Activated CD8-positive, alpha-beta T cell treated with anti-CD3 and anti-CD28 coated beads, Interleukin-2, amount 10 ng/mL, durations not matched to agents 7 days and 5 days (primary cell): ENCODE measurements around the gene CNGA3. TPM values are rescaled to one million over a fixed set of nuclear protein-coding genes. Genes with fewer than 3 reads are reported as not detected.
A peak's percentile ranks its signal among the peaks of the same experiment; 100 is the strongest.

ENCODE experiments used
- ATAC-seq: fragments of 150-1000 bp; cut with Tn5 transposase; one replicate; pipeline ENCODE4 v1.10.0; 2021; ENCODE audit warnings: moderate library complexity
- CTCF ChIA-PET: fragments of 350-600 bp; sonication (Branson Sonifier 250); formaldehyde crosslinking; loops from one replicate; lab custom pipeline; 2021; ENCODE audit warnings: antibody characterized with exemption; lab: Charles Lee
- POLR2A ChIA-PET: fragments of 350-600 bp; sonication (Branson Sonifier 250); formaldehyde crosslinking; loops from one replicate; lab custom pipeline; 2021; ENCODE audit warnings: antibody characterized with exemption; lab: Charles Lee
- DNase-seq: peaks from one replicate; pipeline ENCODE4 v3.0.0-alpha.2; 2020
- H3K27ac Mint-ChIP-seq: one replicate; pipeline ENCODE4 v1.8.0; 2021; ENCODE audit warnings: mild to moderate bottlenecking, mixed read lengths
- H3K27me3 Mint-ChIP-seq: one replicate; pipeline ENCODE4 v1.8.0; 2021; ENCODE audit warnings: low read depth, mixed read lengths
- H3K36me3 Mint-ChIP-seq: one replicate; pipeline ENCODE4 v1.8.0; 2021; ENCODE audit warnings: low read depth, mixed read lengths
- H3K4me1 Mint-ChIP-seq: one replicate; pipeline ENCODE4 v1.8.0; 2021; ENCODE audit warnings: low read depth, mixed read lengths
- H3K4me3 Mint-ChIP-seq: one replicate; pipeline ENCODE4 v1.8.0; 2021; ENCODE audit warnings: mild to moderate bottlenecking, mixed read lengths
- H3K9me3 Mint-ChIP-seq: one replicate; pipeline ENCODE4 v1.8.0; 2022; ENCODE audit warnings: mixed read lengths; ENCODE audit not compliant: insufficient read depth
- total RNA-seq, 2 experiments: library from RNA; stranded (reverse); gene quantifications; one replicate each; pipeline ENCODE4 v1.2.3, GENCODE V29; 2021

Gene CNGA3
- total RNA-seq, 2 experiments from 2014 or later = not detected

GRCh38 chr2:98391581-98392270 is 45.5 kb downstream of the CNGA3 start:
- ChIA-PET CTCF (interaction anchor here (1.5 kb wide), 1 partner anchor 21 kb away, joined by 5 read pairs; no protein-coding TSS in a partner anchor), POLR2A (no interaction called here)
- Mint-ChIP-seq H3K27ac (no peak overlapping the region), H3K4me1 (no peaks in the 10 kb centered on the region), H3K4me3 (no peak overlapping the region), H3K9me3 (no peaks in the 10 kb centered on the region), H3K27me3 (peaks cover 8% of the 10 kb centered on the region), H3K36me3 (no peaks in the 10 kb centered on the region)
- DNase-seq (no peak), ATAC-seq (no peak)

- no peak overlapping the region for H3K27ac Mint-ChIP-seq
- no peaks in the 10 kb centered on the region for H3K4me1 Mint-ChIP-seq
- no peak overlapping the region for H3K4me3 Mint-ChIP-seq
- no peaks in the 10 kb centered on the region for H3K36me3 Mint-ChIP-seq
- ChIA-PET CTCF (no interaction called here), POLR2A (no interaction called here)
- DNase-seq = no peak
- no peaks in the 10 kb centered on the region for H3K9me3 Mint-ChIP-seq
- ATAC-seq = no peak
- H3K27me3 Mint-ChIP-seq = peaks cover 12% of the 10 kb centered on the region
These were observed 47.1 kb downstream of the CNGA3 start for GRCh38 chr2:98393354-98393753.

- POLR2A ChIA-PET = no interaction called here
- Mint-ChIP-seq H3K9me3 (no peaks in the 10 kb centered on the region), H3K36me3 (no peaks in the 10 kb centered on the region), H3K27me3 (peaks cover 22% of the 10 kb centered on the region), H3K4me1 (no peaks in the 10 kb centered on the region), H3K4me3 (no peak overlapping the region), H3K27ac (no peak overlapping the region)
- CTCF ChIA-PET = no interaction called here
- no peak for ATAC-seq
- DNase-seq = no peak
These were observed 48.4 kb downstream of the CNGA3 start for GRCh38 chr2:98394595-98395153.

- H3K27ac Mint-ChIP-seq = no peak overlapping the region
- H3K27me3 Mint-ChIP-seq = peaks cover 30% of the 10 kb centered on the region
- ATAC-seq (no peak), DNase-seq (no peak)
- H3K4me3 Mint-ChIP-seq = no peak overlapping the region
- H3K4me1 Mint-ChIP-seq = no peaks in the 10 kb centered on the region
- H3K9me3 Mint-ChIP-seq = no peaks in the 10 kb centered on the region
- CTCF ChIA-PET = no interaction called here
- no peaks in the 10 kb centered on the region for H3K36me3 Mint-ChIP-seq
- POLR2A ChIA-PET = no interaction called here
These were observed 49.7 kb downstream of the CNGA3 start for GRCh38 chr2:98395977-98396376.

GRCh38 chr2:98396745-98397355 is 50.6 kb downstream of the CNGA3 start:
- Mint-ChIP-seq H3K27ac (no peak overlapping the region), H3K36me3 (no peaks in the 10 kb centered on the region), H3K9me3 (no peaks in the 10 kb centered on the region), H3K27me3 (peaks cover 38% of the 10 kb centered on the region), H3K4me1 (peaks cover 4% of the 10 kb centered on the region), H3K4me3 (no peak overlapping the region)
- ATAC-seq (no peak), DNase-seq (no peak)
- POLR2A ChIA-PET = no interaction called here
- CTCF ChIA-PET = interaction anchor here (1.2 kb wide), 1 partner anchor 8 kb away, joined by 3 read pairs; no protein-coding TSS in a partner anchor

GRCh38 chr2:98399140-98399539 is 52.9 kb downstream of the CNGA3 start:
- ChIA-PET CTCF (no interaction called here), POLR2A (no interaction called here)
- no peak for ATAC-seq
- no peak overlapping the region for H3K27ac Mint-ChIP-seq
- no peaks in the 10 kb centered on the region for H3K9me3 Mint-ChIP-seq
- no peak overlapping the region for H3K4me3 Mint-ChIP-seq
- H3K4me1 Mint-ChIP-seq = peaks cover 4% of the 10 kb centered on the region
- H3K36me3 Mint-ChIP-seq = no peaks in the 10 kb centered on the region
- peaks cover 52% of the 10 kb centered on the region for H3K27me3 Mint-ChIP-seq
- DNase-seq = no peak

GRCh38 chr2:98403878-98404277 is 57.6 kb downstream of the CNGA3 start:
- Mint-ChIP-seq H3K9me3 (no peaks in the 10 kb centered on the region), H3K27ac (no peak overlapping the region), H3K27me3 (peaks cover 39% of the 10 kb centered on the region), H3K36me3 (no peaks in the 10 kb centered on the region), H3K4me1 (peaks cover 4% of the 10 kb centered on the region), H3K4me3 (no peak overlapping the region)
- CTCF ChIA-PET = interaction anchor here (1.4 to 2.7 kb wide), 2 partner anchors 9 to 120 kb away, joined by 3 to 16 read pairs; no protein-coding TSS in a partner anchor
- POLR2A ChIA-PET = no interaction called here
- DNase-seq (peak; percentile 1), ATAC-seq (no peak)

- POLR2A ChIA-PET = no interaction called here
These were observed 58.4 kb downstream of the CNGA3 start for GRCh38 chr2:98404556-98405250.

GRCh38 chr2:98405301-98405700 is 59.0 kb downstream of the CNGA3 start:
- H3K4me3 Mint-ChIP-seq = no peak overlapping the region
- no peak overlapping the region for H3K27ac Mint-ChIP-seq
- no peak for ATAC-seq
- H3K27me3 Mint-ChIP-seq = peaks cover 29% of the 10 kb centered on the region
- H3K9me3 Mint-ChIP-seq = no peaks in the 10 kb centered on the region
- H3K36me3 Mint-ChIP-seq = no peaks in the 10 kb centered on the region
- peaks cover 4% of the 10 kb centered on the region for H3K4me1 Mint-ChIP-seq
- DNase-seq = peak; percentile 6
- ChIA-PET POLR2A (no interaction called here), CTCF (interaction anchor here (1.4 to 2.7 kb wide), 2 partner anchors 7 to 119 kb away, joined by 3 to 16 read pairs; no protein-coding TSS in a partner anchor)

More at GRCh38 chr2:98404556-98405250, 58.4 kb downstream of the CNGA3 start:
- Mint-ChIP-seq H3K4me1 (peaks cover 4% of the 10 kb centered on the region), H3K4me3 (no peak overlapping the region), H3K27me3 (peaks cover 32% of the 10 kb centered on the region), H3K36me3 (no peaks in the 10 kb centered on the region), H3K9me3 (no peaks in the 10 kb centered on the region), H3K27ac (no peak overlapping the region)
- CTCF ChIA-PET = interaction anchor here (1.4 to 2.7 kb wide), 2 partner anchors 8 to 119 kb away, joined by 3 to 16 read pairs; no protein-coding TSS in a partner anchor
- DNase-seq (peak; percentile 10), ATAC-seq (no peak)

- POLR2A ChIA-PET = no interaction called here
These were observed 61.9 kb downstream of the CNGA3 start for GRCh38 chr2:98408155-98408554.

GRCh38 chr2:98412751-98413458 is 66.6 kb downstream of the CNGA3 start:
- peak; percentile 78 for DNase-seq
- Mint-ChIP-seq H3K27ac (no peak overlapping the region), H3K36me3 (peaks cover 7% of the 10 kb centered on the region), H3K9me3 (peaks cover 8% of the 10 kb centered on the region), H3K4me1 (peaks cover 9% of the 10 kb centered on the region), H3K4me3 (no peak overlapping the region), H3K27me3 (peaks cover 4% of the 10 kb centered on the region)
- ChIA-PET POLR2A (interaction anchor here (0.6 kb wide), 1 partner anchor 53 kb away, joined by 3 read pairs; no protein-coding TSS in a partner anchor), CTCF (interaction anchor here (0.6 to 2.7 kb wide), 41 partner anchors 9 to 767 kb away, joined by 3 to 44 read pairs (median 4); no protein-coding TSS in a partner anchor)
- ATAC-seq = peak; percentile 94

More at GRCh38 chr2:98408155-98408554, 61.9 kb downstream of the CNGA3 start:
- DNase-seq (no peak), ATAC-seq (no peak)
- CTCF ChIA-PET = interaction anchor here (1.8 kb wide), 1 partner anchor 110 kb away, joined by 6 read pairs; no protein-coding TSS in a partner anchor
- H3K4me3 Mint-ChIP-seq = no peak overlapping the region
- H3K9me3 Mint-ChIP-seq = no peaks in the 10 kb centered on the region
- peaks cover 10% of the 10 kb centered on the region for H3K27me3 Mint-ChIP-seq
- no peak overlapping the region for H3K27ac Mint-ChIP-seq
- no peaks in the 10 kb centered on the region for H3K36me3 Mint-ChIP-seq
- peaks cover 9% of the 10 kb centered on the region for H3K4me1 Mint-ChIP-seq
